HL-60 (cell line): ENCODE data around the gene DES.

ENCODE experiments used
- DNase-seq, 2 experiments: peaks; one replicate each; pipeline ENCODE4 v3.0.0-alpha.2; 2010 to 2020; ENCODE audit warnings: low read depth in 1 of 2, low spot score in 1 of 2
- H3K27ac ChIP-seq: fragments of 250-450 bp; sonication (Bioruptor Pico); replicated peaks from 2 replicates; pipeline ENCODE4 v1.5.1; 2020; ENCODE audit warnings: mild to moderate bottlenecking, moderate library complexity
- H3K27me3 ChIP-seq: fragments of 250-450 bp; sonication (Bioruptor Pico); 2 replicates; pipeline ENCODE4 v1.5.1; 2021; ENCODE audit warnings: mild to moderate bottlenecking, moderate library complexity; ENCODE audit not compliant: insufficient read depth, poor library complexity, severe bottlenecking
- H3K4me3 ChIP-seq: replicated peaks from 2 replicates; pipeline ENCODE4 v1.5.1; 2011; ENCODE audit warnings: mild to moderate bottlenecking, control low read depth, low read length; ENCODE audit not compliant: insufficient read depth
- CTCF ChIP-seq: IDR thresholded peaks from one replicate; pipeline ENCODE4 v1.5.1; 2011; ENCODE audit warnings: low read length, control low read depth, inconsistent platforms; ENCODE audit not compliant: insufficient read depth
- GABPA ChIP-seq: IDR thresholded peaks from 2 replicates; pipeline ENCODE4 v1.6.1; 2012; ENCODE audit warnings: low read depth
- POLR2AphosphoS5 ChIP-seq: IDR thresholded peaks from 2 replicates; pipeline ENCODE4 v1.6.1; 2012; ENCODE audit warnings: low read depth
- REST ChIP-seq: IDR thresholded peaks from 2 replicates; pipeline ENCODE4 v1.6.1; 2012; ENCODE audit warnings: low read depth; ENCODE audit not compliant: insufficient replicate concordance
- SPI1 ChIP-seq: IDR thresholded peaks from 2 replicates; pipeline ENCODE4 v1.6.1; 2012; ENCODE audit warnings: low read depth, mild to moderate bottlenecking, borderline replicate concordance

The DES gene

GRCh38 chr2:219467736-219468075 lies 49.5 kb downstream of the DES start:
- TF ChIP-seq CTCF, result no peak
- no peak for TF ChIP-seq GABPA
- no peak for TF ChIP-seq POLR2AphosphoS5
- no peak for TF ChIP-seq SPI1
- TF ChIP-seq REST, result no peak
- no peak for DNase-seq
- H3K4me3 ChIP-seq, result no peak overlapping the region
- H3K27ac ChIP-seq, result no peak overlapping the region
- H3K27me3 ChIP-seq, result no peaks in the 10 kb centered on the region

GRCh38 chr2:219468410-219469185 lies 50.4 kb downstream of the DES start:
- H3K27me3 ChIP-seq, result no peaks in the 10 kb centered on the region
- no peak overlapping the region for H3K4me3 ChIP-seq
- TF ChIP-seq REST, result no peak
- TF ChIP-seq SPI1, result no peak
- TF ChIP-seq POLR2AphosphoS5, result no peak
- DNase-seq, result no peak
- H3K27ac ChIP-seq, result no peak overlapping the region

GRCh38 chr2:219469186-219469724 lies 51.1 kb downstream of the DES start:
- no peak overlapping the region for H3K27ac ChIP-seq
- no peak overlapping the region for H3K4me3 ChIP-seq
- TF ChIP-seq CTCF, result no peak
- TF ChIP-seq REST, result no peak
- TF ChIP-seq GABPA, result no peak
- TF ChIP-seq POLR2AphosphoS5, result no peak
- TF ChIP-seq SPI1, result no peak
- H3K27me3 ChIP-seq, result no peaks in the 10 kb centered on the region
- no peak for DNase-seq
